ENCODE results near the gene CEP95.

DNA sequence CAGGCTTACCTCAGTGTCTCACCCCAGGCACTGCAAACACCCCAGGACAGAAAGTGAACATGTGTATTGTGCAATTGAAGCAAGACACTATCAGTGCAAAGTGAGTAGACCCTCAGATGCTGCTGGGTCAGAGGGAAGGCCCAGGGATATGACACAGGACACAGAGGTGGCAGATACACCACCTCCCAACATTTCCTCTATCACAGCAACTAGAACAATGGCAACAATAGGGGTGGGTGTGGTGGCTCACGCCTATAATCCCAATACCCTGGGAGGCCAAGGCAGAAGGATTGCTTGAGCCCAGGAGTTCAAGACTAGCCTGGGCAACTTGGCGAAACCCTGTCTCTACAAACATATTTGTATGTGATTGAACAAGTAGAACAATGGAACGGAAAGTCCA, 35.3 kb upstream of the CEP95 start:
- TF ChIP-seq EP300 (IDR thresholded peaks at IDR 0.05; ENCODE audit: borderline replicate concordance in 1 of 2, control insufficient read depth in 1 of 2, low read depth in 2 of 2, low read length in 2 of 2) (no peak), CHD1 (IDR thresholded peaks at IDR 0.05; ENCODE audit: low read depth, low read length) (no peak), MEF2A (IDR thresholded peaks at IDR 0.05; ENCODE audit: insufficient read depth, low read depth, low read length) (no peak), CREM (IDR thresholded peaks at IDR 0.05; ENCODE audit: low read depth) (no peak), BRCA1 (IDR thresholded peaks at IDR 0.05; ENCODE audit: low read depth, low read length) (no peak), MTA3 (IDR thresholded peaks at IDR 0.05; ENCODE audit: borderline replicate concordance, low read length) (no peak), IKZF1 (conservative IDR thresholded peaks at IDR 0.05) (no peak)
- TF ChIP-seq, protein P1, sequence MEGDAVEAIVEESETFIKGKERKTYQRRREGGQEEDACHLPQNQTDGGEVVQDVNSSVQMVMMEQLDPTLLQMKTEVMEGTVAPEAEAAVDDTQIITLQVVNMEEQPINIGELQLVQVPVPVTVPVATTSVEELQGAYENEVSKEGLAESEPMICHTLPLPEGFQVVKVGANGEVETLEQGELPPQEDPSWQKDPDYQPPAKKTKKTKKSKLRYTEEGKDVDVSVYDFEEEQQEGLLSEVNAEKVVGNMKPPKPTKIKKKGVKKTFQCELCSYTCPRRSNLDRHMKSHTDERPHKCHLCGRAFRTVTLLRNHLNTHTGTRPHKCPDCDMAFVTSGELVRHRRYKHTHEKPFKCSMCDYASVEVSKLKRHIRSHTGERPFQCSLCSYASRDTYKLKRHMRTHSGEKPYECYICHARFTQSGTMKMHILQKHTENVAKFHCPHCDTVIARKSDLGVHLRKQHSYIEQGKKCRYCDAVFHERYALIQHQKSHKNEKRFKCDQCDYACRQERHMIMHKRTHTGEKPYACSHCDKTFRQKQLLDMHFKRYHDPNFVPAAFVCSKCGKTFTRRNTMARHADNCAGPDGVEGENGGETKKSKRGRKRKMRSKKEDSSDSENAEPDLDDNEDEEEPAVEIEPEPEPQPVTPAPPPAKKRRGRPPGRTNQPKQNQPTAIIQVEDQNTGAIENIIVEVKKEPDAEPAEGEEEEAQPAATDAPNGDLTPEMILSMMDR (IDR thresholded peaks at IDR 0.05 in 2 of 3, conservative IDR thresholded peaks at IDR 0.05 in 1 of 3; ENCODE audit: control insufficient read depth in 2 of 3, extremely low read depth in 1 of 3, insufficient read depth in 1 of 3, low read depth in 3 of 3, low read length in 3 of 3) = no peak
- TF ChIP-seq, protein P2, sequence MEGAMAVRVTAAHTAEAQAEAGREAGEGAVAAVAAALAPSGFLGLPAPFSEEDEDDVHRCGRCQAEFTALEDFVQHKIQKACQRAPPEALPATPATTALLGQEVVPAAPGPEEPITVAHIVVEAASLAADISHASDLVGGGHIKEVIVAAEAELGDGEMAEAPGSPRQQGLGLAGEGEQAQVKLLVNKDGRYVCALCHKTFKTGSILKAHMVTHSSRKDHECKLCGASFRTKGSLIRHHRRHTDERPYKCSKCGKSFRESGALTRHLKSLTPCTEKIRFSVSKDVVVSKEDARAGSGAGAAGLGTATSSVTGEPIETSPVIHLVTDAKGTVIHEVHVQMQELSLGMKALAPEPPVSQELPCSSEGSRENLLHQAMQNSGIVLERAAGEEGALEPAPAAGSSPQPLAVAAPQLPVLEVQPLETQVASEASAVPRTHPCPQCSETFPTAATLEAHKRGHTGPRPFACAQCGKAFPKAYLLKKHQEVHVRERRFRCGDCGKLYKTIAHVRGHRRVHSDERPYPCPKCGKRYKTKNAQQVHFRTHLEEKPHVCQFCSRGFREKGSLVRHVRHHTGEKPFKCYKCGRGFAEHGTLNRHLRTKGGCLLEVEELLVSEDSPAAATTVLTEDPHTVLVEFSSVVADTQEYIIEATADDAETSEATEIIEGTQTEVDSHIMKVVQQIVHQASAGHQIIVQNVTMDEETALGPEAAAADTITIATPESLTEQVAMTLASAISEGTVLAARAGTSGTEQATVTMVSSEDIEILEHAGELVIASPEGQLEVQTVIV (IDR thresholded peaks at IDR 0.05; ENCODE audit: borderline replicate concordance, partially characterized antibody) = no peak

Measured in GM12878 (cell line).